HCT116 (cell line): ENCODE results near the gene PITPNC1. TPM values are rescaled to one million over a fixed set of nuclear protein-coding genes. Genes with fewer than 3 reads are reported as not detected.
A peak's percentile ranks its signal among the peaks of the same experiment; 100 is the strongest.

Experiments used
- ATAC-seq: fragments of 200-7000 bp; cut with Tn5 transposase; 2 replicates; pipeline ENCODE4 v1.9.1; 2020; ENCODE audit warnings: mild to moderate bottlenecking, moderate library complexity
- BruUV-seq: library from RNA; stranded (reverse); fragments of 400-500 nt; replicated peaks from 2 replicates; lab custom pipeline; 2021; lab: Mats Ljungman, UMichigan
- CTCF ChIA-PET: fragments of 300-600 bp; sonication (Branson Sonifier 250); formaldehyde crosslinking; loops from one replicate; lab custom pipeline; 2021; ENCODE audit warnings: antibody characterized with exemption; lab: Charles Lee
- POLR2A ChIA-PET: fragments of 300-600, 350-600 bp; sonication (Branson Sonifier 250); formaldehyde crosslinking; loops from one replicate; lab custom pipeline; 2021; ENCODE audit warnings: antibody characterized with exemption; lab: Charles Lee
- RAD21 ChIA-PET, 2 experiments: fragments of 300-600 bp; sonication (Branson Sonifier 250); formaldehyde crosslinking; loops; one replicate each; lab custom pipeline; 2023; ENCODE audit warnings: low total read pairs in 2 of 2; ENCODE audit not compliant: uncharacterized antibody in 2 of 2, unreplicated experiment in 2 of 2, low non-redundant PET in 1 of 2; lab: Charles Lee
- DNase-seq: peaks from one replicate; pipeline ENCODE4 v3.0.0-alpha.2; 2010; ENCODE audit warnings: low read depth, low spot score
- H2AFZ ChIP-seq: fragments of 200-600 bp; shearing (Covaris generic), sonication (generic); 2 replicates; pipeline ENCODE4 v1.6.1; 2017; ENCODE audit warnings: low read depth, mixed run types, mixed read lengths, antibody characterized with exemption, low read length; ENCODE audit not compliant: poor library complexity, severe bottlenecking
- H3K27ac ChIP-seq: 2 replicates; pipeline ENCODE4 v1.5.1; 2012; ENCODE audit warnings: low read depth, low read length
- H3K27me3 ChIP-seq: fragments of 200-600 bp; sonication (generic); 2 replicates; pipeline ENCODE4 v1.6.1; 2016; ENCODE audit warnings: mixed run types, low read length, mixed read lengths; ENCODE audit not compliant: insufficient read depth
- H3K36me3 ChIP-seq, 2 experiments: fragments of 200-500 bp in 1 of 2; fragments of 200-600 bp in 1 of 2; sonication (Bioruptor generic) in 1 of 2; sonication (generic) in 1 of 2; 2 replicates each; pipeline versions ENCODE4 v1.5.1 to v1.6.1; 2014 to 2016; ENCODE audit warnings: low read length in 2 of 2, inconsistent platforms in 1 of 2, mixed read lengths in 1 of 2, mixed run types in 1 of 2; ENCODE audit not compliant: insufficient read depth in 2 of 2, control insufficient read depth in 1 of 2
- H3K4me1 ChIP-seq, 2 experiments: fragments of 200-600 bp in 1 of 2; sonication (generic) in 1 of 2; 2 replicates each; pipeline versions ENCODE4 v1.5.1 to v1.6.1; 2012 to 2017; ENCODE audit warnings: low read length in 2 of 2, inconsistent platforms in 1 of 2, mild to moderate bottlenecking in 1 of 2, mixed read lengths in 1 of 2, mixed run types in 1 of 2, moderate library complexity in 1 of 2; ENCODE audit not compliant: insufficient read depth in 2 of 2, control insufficient read depth in 1 of 2
- H3K4me2 ChIP-seq: fragments of 200-600 bp; sonication (generic); 2 replicates; pipeline ENCODE4 v1.6.1; 2017; ENCODE audit warnings: mixed run types, low read length, mixed read lengths
- H3K4me3 ChIP-seq, 2 experiments: fragments of 200-600 bp in 1 of 2; sonication (generic) in 1 of 2; replicated peaks in 1 of 2; 2 replicates each; pipeline ENCODE4 v1.5.1; 2011 to 2016; ENCODE audit warnings: low read length in 2 of 2, control low read depth in 1 of 2, low read depth in 1 of 2, mild to moderate bottlenecking in 1 of 2, mixed read lengths in 1 of 2, mixed run types in 1 of 2
- H3K79me2 ChIP-seq: fragments of 200-600 bp; sonication (generic); 2 replicates; pipeline ENCODE4 v1.6.1; 2017; ENCODE audit warnings: mild to moderate bottlenecking, mixed run types, low read length, moderate library complexity, mixed read lengths; ENCODE audit not compliant: insufficient read depth
- H3K9ac ChIP-seq: fragments of 200-600 bp; sonication (generic); 2 replicates; pipeline ENCODE4 v1.6.1; 2016; ENCODE audit warnings: low read length, mixed read lengths
- H3K9me2 ChIP-seq: fragments of 200-600 bp; sonication (generic), shearing (Covaris generic); 2 replicates; pipeline ENCODE4 v1.6.1; 2017; ENCODE audit warnings: mixed run types, mild to moderate bottlenecking, moderate library complexity; ENCODE audit not compliant: insufficient read depth
- H3K9me3 ChIP-seq, 2 experiments: fragments of 200-500 bp in 1 of 2; fragments of 200-600 bp in 1 of 2; sonication (Bioruptor generic) in 1 of 2; sonication (generic) in 1 of 2; 2 replicates each; pipeline ENCODE4 v1.6.1; 2014 to 2017; ENCODE audit warnings: low read length in 2 of 2, mixed read lengths in 2 of 2, inconsistent platforms in 1 of 2, low read depth in 1 of 2, mild to moderate bottlenecking in 1 of 2, mixed run types in 1 of 2, moderate library complexity in 1 of 2; ENCODE audit not compliant: control insufficient read depth in 1 of 2, insufficient read depth in 1 of 2
- H4K20me1 ChIP-seq: fragments of 200-600 bp; sonication (generic), shearing (Covaris generic); 2 replicates; pipeline ENCODE4 v1.6.1; 2017; ENCODE audit warnings: mixed run types, mild to moderate bottlenecking, moderate library complexity; ENCODE audit not compliant: insufficient read depth
- CBX3 ChIP-seq: IDR thresholded peaks from 2 replicates; pipeline ENCODE4 v1.6.1; 2012; ENCODE audit warnings: low read depth
- EGR1 ChIP-seq: IDR thresholded peaks from 2 replicates; pipeline ENCODE4 v1.6.1; 2012; ENCODE audit warnings: low read depth
- EZH2 ChIP-seq: fragments of 200-600 bp; sonication (generic); IDR thresholded peaks from 2 replicates; pipeline ENCODE4 v1.6.1; 2017; ENCODE audit warnings: antibody characterized with exemption, mixed run types
- FOSL1 ChIP-seq: IDR thresholded peaks from 2 replicates; pipeline ENCODE4 v1.6.1; 2012; ENCODE audit warnings: low read depth
- POLR2A ChIP-seq: IDR thresholded peaks from 2 replicates; pipeline ENCODE4 v1.7.0; 2011; ENCODE audit warnings: borderline replicate concordance; ENCODE audit not compliant: insufficient read depth, insufficient read length; ENCODE audit errors: extremely low read depth
- POLR2AphosphoS5 ChIP-seq: IDR thresholded peaks from 2 replicates; pipeline ENCODE4 v1.6.1; 2011; ENCODE audit warnings: mild to moderate bottlenecking, low read depth, low read length, moderate library complexity
- SRF ChIP-seq: IDR thresholded peaks from 2 replicates; pipeline ENCODE4 v1.6.1; 2012; ENCODE audit warnings: low read depth
- TCF7L2 ChIP-seq: IDR thresholded peaks from 2 replicates; pipeline ENCODE4 v1.7.0; 2011; ENCODE audit warnings: borderline replicate concordance, inconsistent platforms; ENCODE audit not compliant: insufficient read depth, insufficient read length; ENCODE audit errors: extremely low read depth
- intact Hi-C: fragments of 100-400 bp; cut with micrococcal nuclease; formaldehyde crosslinking; loops from 2 replicates; pipeline ENCODE4 v1.10.0; 2022
- total RNA-seq: library from RNA; stranded (reverse); gene quantifications from one replicate; pipeline ENCODE4 v1.2.1, GENCODE V29; 2021; ENCODE audit not compliant: unreplicated experiment

PITPNC1 gene
- total RNA-seq, 1 experiment from 2014 or later: 41.9 TPM

DNA sequence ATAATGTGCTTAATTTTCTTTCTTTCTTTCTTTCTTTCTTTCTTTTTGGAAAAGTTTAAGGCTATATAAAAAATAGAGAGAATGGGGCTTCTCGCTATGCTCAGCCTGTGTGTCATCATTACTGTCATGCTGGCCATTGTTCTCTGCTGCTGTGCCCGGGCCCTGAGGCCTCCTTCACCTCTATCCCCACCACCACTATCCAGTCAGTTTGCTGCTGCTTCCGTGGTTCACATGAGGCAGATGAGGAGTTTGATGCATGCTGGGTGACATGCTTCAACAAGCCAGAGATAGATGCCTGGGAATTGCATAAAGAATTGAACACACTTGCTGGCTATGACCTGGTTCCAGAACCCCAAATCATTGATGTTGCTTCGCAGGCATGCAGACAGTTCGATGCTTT, 36.3 kb downstream of the PITPNC1 start:
- DNase-seq (no peak), ATAC-seq (no peak)
- Histone ChIP-seq H3K36me3 (no peaks in the 10 kb centered on the region), H3K9ac (no peak overlapping the region), H3K4me3 (no peak overlapping the region), H3K27me3 (no peaks in the 10 kb centered on the region), H3K4me2 (no peak overlapping the region), H2AFZ (no peak overlapping the region), H3K79me2 (peaks cover 32% of the 10 kb centered on the region; the same call in 1 of the 2 replicates), H3K4me1 (peaks cover 10 to 45% of the 10 kb centered on the region in 2 experiments), H3K9me3 (peaks cover 0 to 3% of the 10 kb centered on the region in 2 experiments; a peak in 1 of 4 replicates), H3K9me2 (no peaks in the 10 kb centered on the region), H4K20me1 (no peaks in the 10 kb centered on the region), H3K27ac (no peak overlapping the region)
- intact Hi-C loops: no loop called here
- ChIA-PET POLR2A (no interaction called here), CTCF (no interaction called here), RAD21 (no interaction called here)
- no TSS peak for BruUV-seq
- TF ChIP-seq EZH2: no peak
- TF ChIP-seq FOSL1: no peak
- no peak for TF ChIP-seq SRF
- no peak for TF ChIP-seq POLR2AphosphoS5
- no peak for TF ChIP-seq TCF7L2
- TF ChIP-seq EGR1: no peak

DNA sequence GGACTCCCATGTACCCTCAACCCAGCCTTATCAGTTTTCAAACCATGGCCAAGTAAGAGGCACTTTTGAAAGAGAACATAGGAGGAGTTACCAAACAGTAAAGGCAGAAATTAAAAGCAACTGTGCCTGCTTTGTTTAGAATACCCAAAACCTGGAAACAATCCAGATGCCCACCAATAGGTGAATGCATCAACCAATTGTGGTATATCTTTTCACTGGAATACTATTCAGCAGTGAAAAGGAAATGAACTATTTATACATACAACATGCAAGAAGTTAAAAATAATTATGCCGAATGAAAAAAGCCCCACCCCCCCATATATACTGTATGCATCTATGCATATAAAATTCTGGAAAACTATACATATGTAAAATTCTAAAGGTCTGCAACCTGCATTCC, 37.0 kb downstream of the PITPNC1 start:
- H2AFZ ChIP-seq: no peak overlapping the region
- H3K4me2 ChIP-seq: no peak overlapping the region
- H3K27ac ChIP-seq: no peak overlapping the region
- BruUV-seq: no TSS peak
- DNase-seq (no peak), ATAC-seq (no peak)
- intact Hi-C loops: no loop called here
- no peaks in the 10 kb centered on the region for H3K36me3 ChIP-seq
- H3K4me1 ChIP-seq: peaks cover 17 to 49% of the 10 kb centered on the region in 2 experiments
- H3K9me2 ChIP-seq: no peaks in the 10 kb centered on the region
- ChIA-PET CTCF (no interaction called here), POLR2A (no interaction called here), RAD21 (no interaction called here)
- peaks cover 33% of the 10 kb centered on the region; the same call in 1 of the 2 replicates for H3K79me2 ChIP-seq
- no peaks in the 10 kb centered on the region for H3K27me3 ChIP-seq
- H3K4me3 ChIP-seq: no peak overlapping the region
- H4K20me1 ChIP-seq: no peaks in the 10 kb centered on the region
- peaks cover 0 to 3% of the 10 kb centered on the region in 2 experiments; a peak in 1 of 4 replicates for H3K9me3 ChIP-seq
- H3K9ac ChIP-seq: no peak overlapping the region
- TF ChIP-seq CBX3 (0 out of 2 replicates have a peak, but pooled peaks have one; percentile 24), POLR2A (no peak)
